Dedifferentiated amniotic fluid mesenchymal stem cell (primary cell): ENCODE data around the gene ZBTB18.

ENCODE experiments used
- DNase-seq: peaks from one replicate; pipeline ENCODE4 v3.0.0-alpha.2; 2016; ENCODE audit errors: extremely low spot score

ZBTB18 gene

GRCh38 chr1:244088161-244088560, 37.1 kb downstream of the ZBTB18 start:
- DNase-seq, result no peak

- no peak for DNase-seq
Observed at GRCh38 chr1:244089561-244089960, 38.5 kb downstream of the ZBTB18 start.

DNA sequence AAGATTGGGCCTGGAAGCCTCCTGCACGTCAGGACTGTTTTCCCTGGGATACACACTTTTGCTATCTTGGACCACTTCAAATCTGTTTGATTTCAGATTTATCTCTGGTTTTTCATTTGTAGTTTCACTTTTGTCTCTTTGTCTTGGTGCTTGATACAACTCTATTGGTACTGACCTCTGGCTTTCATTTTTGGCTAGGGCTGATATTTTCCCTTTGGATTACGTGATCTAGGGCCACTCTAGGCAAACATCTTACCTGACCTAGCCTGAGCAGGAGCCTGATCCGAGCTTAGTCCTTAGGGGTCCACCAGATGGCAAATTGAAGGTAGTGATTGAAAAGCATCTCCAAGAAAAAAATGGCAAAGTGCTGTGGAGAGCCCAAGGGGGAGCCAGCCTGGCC, 39.6 kb downstream of the ZBTB18 start:
- DNase-seq, result no peak

DNA sequence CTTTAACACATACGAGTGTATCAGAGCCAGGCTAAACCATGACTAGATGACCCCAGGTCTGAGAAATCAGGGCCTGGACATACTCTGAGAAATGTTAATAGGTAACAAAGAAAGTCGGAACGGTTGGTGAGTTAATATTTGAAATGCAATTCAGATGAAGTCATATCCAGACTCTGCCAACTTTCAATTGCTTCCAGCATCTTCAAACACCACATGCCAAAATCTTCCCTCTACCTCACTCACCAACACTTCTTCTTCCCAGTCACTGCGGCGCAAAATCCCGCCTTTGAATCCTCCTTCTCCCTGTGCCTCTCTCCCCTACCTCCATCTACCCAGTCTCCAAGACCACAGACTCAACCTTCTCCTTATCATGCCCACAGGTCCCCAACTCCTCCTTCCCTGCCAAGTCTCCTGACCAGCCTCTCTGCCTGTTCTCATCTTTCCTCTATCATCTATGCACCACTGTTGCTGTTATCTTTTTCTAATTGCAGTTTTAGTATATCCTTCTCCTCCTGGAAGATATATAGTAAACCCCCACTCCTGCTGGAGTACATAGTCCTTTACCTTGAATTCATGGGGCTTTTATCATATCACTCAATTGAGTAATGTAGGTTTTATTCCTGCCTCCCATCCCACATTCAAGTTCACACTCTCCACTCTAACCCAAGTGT, 41.3 kb downstream of the ZBTB18 start:
- DNase-seq, result peak; percentile 29

- no peak for DNase-seq
Observed at GRCh38 chr1:244092964-244093638, 42.0 kb downstream of the ZBTB18 start.

DNA sequence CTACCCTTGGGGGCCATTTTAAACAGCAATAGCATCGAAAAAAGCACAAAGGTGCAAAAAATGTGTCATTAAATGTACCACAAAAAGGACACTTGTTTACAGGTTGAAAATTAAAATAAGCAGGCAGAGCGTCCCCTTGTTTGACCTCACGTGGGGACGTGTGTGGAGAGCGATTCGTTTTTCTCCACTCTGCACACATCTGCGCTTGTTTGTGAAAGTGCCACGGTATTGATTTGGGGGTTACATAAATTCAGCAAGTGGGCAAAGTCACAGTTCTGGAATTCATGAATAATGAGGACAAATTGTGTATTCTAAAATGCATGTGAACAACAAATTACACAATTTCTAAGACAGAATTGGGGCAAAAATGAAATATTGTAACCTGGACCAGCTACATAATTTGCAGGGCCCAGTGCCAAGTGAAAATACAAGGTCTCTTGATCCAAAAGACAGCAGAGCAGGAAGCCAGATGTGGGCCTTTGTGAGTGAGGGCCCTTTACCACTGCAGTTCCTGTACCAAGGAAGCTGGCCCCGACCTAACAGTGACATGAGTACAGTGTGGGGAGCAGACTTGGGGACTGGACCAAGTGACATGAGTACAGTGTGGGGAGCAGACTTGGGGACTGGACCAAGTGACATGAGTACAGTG, 43.9 kb downstream of the ZBTB18 start:
- DNase-seq, result no peak

GRCh38 chr1:244095529-244095911, 44.4 kb downstream of the ZBTB18 start:
- no peak for DNase-seq

DNA sequence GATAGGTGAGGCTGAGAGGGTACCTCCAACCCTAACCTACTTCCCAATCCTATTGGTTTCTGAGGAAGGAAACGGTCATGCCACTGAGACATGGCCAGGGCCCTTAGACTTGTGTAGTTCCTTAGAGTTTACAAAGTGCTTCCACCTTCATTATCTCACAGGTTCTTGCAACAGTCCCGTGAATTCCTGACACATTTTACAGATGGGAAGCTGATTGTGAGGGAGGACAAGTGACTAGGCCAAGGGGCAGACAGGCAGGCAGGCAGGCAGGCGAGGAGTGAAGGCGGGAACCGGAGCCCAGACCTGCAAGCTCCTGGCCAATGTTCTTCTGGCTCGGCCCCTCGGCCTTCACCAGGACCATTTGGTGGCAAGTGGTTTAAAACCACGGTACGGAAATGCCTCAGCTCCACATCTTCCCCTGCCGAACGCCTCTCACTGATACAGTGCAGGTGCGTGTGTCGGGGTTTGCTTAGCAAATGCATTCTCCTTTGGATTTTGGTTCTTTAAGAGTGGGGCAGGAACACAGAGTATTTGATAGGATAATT, 45.1 kb downstream of the ZBTB18 start:
- no peak for DNase-seq

- DNase-seq, result no peak
Observed at GRCh38 chr1:244096691-244097090, 45.6 kb downstream of the ZBTB18 start.

GRCh38 chr1:244097523-244098405, 46.7 kb downstream of the ZBTB18 start:
- peak; percentile 18 for DNase-seq

- no peak for DNase-seq
Observed at GRCh38 chr1:244099258-244099930, 48.3 kb downstream of the ZBTB18 start.

GRCh38 chr1:244100276-244100675, 49.2 kb downstream of the ZBTB18 start:
- DNase-seq, result no peak

DNA sequence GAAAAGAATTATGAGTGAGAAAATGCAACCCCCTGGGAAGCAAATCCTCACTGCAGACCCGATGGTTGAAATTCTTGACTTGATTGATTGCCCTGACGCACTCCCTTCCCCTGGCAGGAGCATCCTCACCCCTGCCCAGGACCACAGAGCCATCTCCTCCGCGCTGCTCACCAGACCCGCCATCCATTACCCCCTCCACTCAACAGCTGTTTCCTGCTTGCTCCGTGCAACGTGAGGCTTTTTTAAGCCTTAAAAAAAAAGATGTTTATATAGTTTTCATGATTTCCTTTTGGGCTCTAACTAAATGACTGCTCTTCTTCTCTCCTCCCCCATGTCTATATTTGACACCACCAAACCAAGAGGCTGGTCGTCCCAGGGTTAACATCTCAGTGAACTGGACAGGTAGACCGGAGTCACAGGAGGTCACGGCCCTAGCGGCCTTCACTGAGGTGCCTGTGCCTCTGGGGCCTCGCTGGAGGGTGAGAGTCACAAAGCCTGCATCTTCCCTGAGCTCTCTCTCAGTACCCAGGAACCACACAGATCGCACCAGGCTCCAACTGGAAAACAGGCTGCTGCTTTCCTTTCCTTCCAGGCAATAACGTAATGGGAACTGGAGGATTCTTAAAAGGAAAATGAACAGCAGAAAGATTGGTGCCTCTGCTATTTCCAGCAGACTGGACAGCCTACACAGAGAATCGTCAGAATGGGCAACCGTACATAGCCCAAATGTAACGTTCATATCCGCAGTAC, 49.8 kb downstream of the ZBTB18 start:
- no peak for DNase-seq

GRCh38 chr1:244102046-244102445, 51.0 kb downstream of the ZBTB18 start:
- no peak for DNase-seq

DNA sequence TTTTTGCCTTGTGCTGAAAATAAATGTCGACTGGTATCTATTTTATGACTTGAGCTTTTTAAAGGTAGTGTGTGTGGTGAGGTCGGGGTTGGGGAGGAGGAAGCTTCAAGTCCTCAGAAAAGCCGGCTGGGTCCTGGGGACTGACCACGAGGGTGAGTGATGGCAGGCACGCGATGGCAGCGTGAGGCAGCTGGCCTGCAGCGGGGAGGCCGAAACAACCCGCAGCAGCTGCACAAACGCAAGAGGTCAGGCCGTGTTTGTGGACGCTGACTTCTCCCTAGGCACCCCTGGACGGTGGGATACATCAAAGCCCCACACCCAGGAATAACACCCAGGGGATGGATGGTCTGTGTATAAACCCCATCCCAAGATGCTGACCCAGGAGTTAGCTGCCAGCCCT, 51.4 kb downstream of the ZBTB18 start:
- no peak for DNase-seq

DNA sequence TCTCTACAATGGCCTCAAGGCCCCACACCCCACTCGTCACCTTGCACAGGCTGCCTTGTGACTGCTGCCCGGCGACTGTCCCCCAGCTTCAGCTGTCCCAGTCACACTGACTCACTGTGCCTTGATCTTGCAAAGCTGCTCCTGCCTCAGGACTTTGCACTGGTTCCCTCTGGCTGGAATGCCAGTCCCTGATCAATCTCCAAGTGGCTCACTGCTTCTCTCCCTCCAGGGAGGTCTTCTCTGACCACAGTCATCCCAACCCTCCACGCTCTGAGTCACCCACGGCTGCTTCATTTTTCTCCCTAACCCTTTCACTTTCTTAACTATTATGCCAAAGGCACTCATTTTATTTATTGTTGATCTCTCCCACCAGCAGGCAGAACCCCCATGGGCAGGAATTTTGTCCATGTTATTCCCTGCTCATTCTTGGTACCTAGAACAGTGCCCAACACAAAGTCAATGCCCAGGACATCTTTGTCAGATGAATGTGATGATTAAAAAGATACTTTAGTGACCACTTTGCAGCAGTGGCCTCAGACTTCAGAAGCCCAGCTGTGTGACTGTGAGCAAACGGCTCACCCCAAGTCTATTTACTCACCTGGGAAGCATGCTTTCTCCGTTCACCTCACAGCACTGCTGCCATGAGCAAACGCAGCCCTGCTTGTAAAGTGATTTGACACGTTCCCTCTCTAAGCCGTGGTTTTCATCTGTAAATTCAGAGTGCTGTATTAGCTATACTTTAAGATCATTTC, 53.4 kb downstream of the ZBTB18 start:
- DNase-seq, result peak; percentile 85

- no peak for DNase-seq
Observed at GRCh38 chr1:244106176-244106575, 55.1 kb downstream of the ZBTB18 start.
